GM12873 (cell line): Measurements from ENCODE around the gene FBN2.
A peak's percentile ranks its signal among the peaks of the same experiment; 100 is the strongest.

Source experiments
- CTCF ChIP-seq: IDR thresholded peaks from 2 replicates; pipeline ENCODE4 v1.5.1; 2012; ENCODE audit warnings: low read depth, mild to moderate bottlenecking, moderate library complexity, low read length, control low read depth; ENCODE audit not compliant: insufficient read depth; ENCODE audit errors: missing control alignments

Gene FBN2

GRCh38 chr5:128522336-128522735, 15.7 kb downstream of the FBN2 start:
- no peak for TF ChIP-seq CTCF

GRCh38 chr5:128519827-128520226, 18.2 kb downstream of the FBN2 start:
- no peak for TF ChIP-seq CTCF

- TF ChIP-seq CTCF: no peak
Measured at GRCh38 chr5:128516978-128517377, 21.1 kb downstream of the FBN2 start.

- TF ChIP-seq CTCF: no peak
Measured at GRCh38 chr5:128513806-128514205, 24.2 kb downstream of the FBN2 start.

GRCh38 chr5:128512894-128513293, 25.2 kb downstream of the FBN2 start:
- TF ChIP-seq CTCF: no peak

GRCh38 chr5:128506643-128507042, 31.4 kb downstream of the FBN2 start:
- no peak for TF ChIP-seq CTCF

- TF ChIP-seq CTCF: peak; percentile 16
Measured at GRCh38 chr5:128498844-128499455, 39.1 kb downstream of the FBN2 start.

- TF ChIP-seq CTCF: peak; percentile 46
Measured at GRCh38 chr5:128494516-128494915, 43.5 kb downstream of the FBN2 start.
